SH-SY5Y (cell line): Measurements from ENCODE around the gene STC2.

ENCODE experiments used
- GATA2 ChIP-seq: IDR thresholded peaks from 2 replicates; pipeline ENCODE4 v1.6.1; 2011; ENCODE audit warnings: mild to moderate bottlenecking, low read depth, low read length
- GATA3 ChIP-seq: IDR thresholded peaks from 2 replicates; pipeline ENCODE4 v1.6.1; 2011; ENCODE audit warnings: low read depth, mild to moderate bottlenecking, low read length, moderate library complexity

Gene STC2

GRCh38 chr5:173333925-173334661 is 5.9 kb upstream of the STC2 start:
- TF ChIP-seq GATA3, result no peak
- TF ChIP-seq GATA2, result no peak

DNA sequence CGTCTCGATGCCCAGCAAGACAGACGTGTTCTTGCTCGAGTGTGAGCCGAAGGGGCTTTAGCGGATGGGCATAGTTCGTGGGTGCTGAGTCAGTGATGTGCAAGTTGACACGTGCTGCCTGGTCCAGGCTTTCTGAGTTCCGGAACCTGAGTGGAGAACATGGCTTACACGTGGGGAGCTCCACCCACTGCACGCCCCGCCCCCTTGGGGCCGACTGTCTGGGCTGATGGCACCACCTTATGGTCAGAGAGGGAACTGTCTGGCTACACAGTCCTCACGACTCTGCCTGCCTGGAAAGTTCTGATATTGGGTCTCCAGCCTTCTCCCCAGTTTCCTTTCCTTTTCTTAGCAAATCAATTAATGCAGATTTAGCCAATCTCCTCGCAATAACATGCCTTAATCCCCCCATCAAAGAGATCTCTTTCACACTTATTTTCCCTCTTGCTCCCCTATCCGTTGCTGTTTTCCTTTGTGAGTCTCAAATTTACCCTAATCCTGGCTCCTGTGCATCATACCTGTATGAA is 3.8 kb upstream of the STC2 start:
- TF ChIP-seq GATA3 (no peak), GATA2 (no peak)

GRCh38 chr5:173331287-173331686 is 3.1 kb upstream of the STC2 start:
- TF ChIP-seq GATA2 (no peak), GATA3 (no peak)

- TF ChIP-seq GATA3 (no peak), GATA2 (no peak)
Measured at GRCh38 chr5:173330338-173331206, 2.4 kb upstream of the STC2 start.

- TF ChIP-seq GATA3 (no peak), GATA2 (no peak)
Measured at GRCh38 chr5:173329491-173330337, 1.5 kb upstream of the STC2 start.

DNA sequence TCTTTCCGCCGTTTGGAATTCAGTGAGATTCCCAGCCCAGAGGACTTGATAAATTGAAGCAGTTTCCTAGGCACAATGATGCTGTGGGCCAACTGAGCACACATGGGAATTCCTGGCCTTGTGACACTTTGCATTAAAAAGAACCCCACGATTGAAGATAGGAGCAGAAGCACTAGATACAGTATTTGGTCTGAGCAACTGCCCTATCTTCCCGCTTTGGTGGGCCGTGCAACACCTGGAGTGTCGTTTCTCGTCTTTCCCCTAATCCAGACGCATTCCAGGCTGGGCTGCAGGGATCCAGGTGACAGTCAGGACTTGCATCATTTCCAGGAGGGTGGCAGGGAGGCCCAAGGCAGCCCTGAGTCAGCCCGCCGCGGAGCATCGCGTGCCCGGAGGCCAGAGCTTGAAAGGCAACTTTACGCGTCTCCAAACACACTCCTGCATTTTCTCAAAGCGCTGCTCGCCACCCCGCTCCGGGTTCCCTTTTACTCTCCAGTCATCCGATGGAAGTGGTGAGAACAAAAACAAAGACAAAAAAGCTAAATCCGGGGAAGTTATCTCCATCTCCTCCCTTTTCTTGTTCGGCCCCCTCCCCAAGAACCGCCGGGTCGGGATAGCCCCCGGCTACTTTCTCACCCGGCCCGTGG is 753 bp upstream of the STC2 start:
- no peak for TF ChIP-seq GATA2
- TF ChIP-seq GATA3, result no peak

DNA sequence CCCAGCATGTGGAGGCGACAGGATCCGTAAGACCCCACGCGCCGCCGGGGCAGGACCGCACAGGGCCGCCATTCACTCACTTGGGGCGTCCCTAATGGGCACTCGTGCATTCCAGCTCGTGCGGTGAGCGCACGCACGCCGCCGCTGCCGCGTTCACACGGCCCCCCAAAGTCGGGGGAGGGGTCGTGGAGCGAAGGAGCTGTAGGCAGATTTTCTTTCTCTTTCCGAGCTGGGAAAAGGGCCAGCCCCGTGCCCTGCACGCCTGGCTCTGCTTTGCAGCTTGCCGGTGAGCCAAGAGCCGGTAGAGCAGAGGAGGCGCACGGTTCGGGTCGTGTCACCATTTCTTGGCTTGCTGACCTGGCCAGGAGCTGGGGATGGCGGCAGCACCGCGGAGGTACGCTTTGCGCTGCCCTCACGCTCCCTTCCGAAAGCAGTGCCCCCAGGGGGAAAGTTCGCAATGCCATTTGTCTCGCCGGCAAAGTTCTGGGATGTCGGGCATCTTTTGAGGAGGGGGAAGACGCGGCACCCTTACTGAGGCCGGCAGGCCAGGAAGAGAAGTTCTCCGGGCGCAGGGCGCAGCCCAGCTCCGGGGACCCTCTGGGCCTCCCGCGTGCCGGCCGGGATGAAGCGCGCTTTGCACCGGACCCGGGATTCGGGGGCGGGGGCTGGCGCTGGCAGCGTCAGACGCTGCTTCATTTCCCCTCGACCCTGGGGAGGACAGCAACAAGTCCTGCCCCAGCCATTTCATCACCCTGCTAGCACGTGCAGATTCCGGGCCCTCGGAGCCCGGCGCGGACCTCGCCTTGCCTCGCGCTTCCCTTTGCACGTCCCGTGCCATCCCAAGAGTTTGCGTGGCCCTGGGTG is 898 bp downstream of the STC2 start:
- no peak for TF ChIP-seq GATA3
- no peak for TF ChIP-seq GATA2

GRCh38 chr5:173326501-173326960 is 1.7 kb downstream of the STC2 start:
- no peak for TF ChIP-seq GATA2
- TF ChIP-seq GATA3, result no peak

- TF ChIP-seq GATA2 (no peak), GATA3 (no peak)
Measured at GRCh38 chr5:173325091-173325698, 3.0 kb downstream of the STC2 start.

DNA sequence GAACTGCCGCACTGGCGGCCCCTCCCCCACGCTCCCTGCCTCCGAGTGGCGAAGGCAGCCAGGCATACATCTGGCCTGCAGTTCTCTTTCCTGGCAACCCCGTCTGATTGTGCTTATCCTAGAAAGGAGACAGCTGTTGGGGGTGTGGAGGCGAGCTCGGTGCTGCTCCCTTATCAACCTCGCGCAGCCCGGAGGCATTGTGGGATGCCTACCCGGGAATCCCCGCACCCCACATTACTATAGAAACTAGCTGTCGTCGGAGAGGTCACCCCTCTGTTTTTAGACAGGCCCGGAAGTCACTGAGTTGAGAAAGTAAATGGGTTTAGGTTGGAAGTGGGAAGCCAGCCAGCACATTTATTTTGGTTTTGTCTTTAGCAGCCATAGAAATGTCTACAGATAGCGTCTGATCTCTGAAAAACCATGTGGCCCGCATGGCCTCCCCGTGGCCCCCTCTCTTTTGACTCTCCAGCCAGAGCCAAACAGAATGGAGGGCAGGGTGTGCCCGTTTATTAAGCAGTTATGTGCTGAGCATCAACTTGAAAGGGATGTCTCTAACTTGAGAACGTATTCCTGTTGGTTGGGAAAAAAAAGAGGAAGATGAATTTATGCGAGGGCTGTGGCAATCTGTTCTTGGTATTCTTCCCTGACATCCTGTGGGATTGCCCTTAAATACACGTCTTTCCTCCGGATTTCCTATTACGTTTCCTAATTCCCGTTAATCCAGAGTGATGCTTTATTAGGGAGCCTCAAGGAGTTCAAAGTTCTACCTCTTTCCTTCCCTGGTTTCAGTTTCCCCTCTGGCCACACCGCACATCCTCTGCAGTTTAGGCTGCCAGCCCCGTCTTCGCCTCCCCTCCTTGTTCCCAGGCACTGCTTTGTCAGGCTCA is 3.9 kb downstream of the STC2 start:
- TF ChIP-seq GATA2 (peak; percentile 94), GATA3 (no peak)

DNA sequence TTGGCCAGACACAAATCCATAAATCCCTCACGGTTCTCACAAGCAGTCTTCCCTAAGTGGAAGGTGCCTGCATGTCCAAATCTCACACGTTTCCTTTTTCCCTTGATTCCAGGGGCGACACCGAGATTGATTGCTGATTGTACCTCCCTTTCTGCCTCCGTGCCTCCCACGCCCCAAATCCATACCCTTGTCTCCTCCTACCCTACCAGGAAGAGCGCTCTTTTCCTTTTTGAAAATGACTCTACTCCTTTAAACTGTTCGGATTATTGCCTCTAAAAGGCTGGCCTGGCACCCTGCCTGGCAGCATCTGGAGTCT is 4.5 kb downstream of the STC2 start:
- TF ChIP-seq GATA2 (no peak), GATA3 (no peak)

DNA sequence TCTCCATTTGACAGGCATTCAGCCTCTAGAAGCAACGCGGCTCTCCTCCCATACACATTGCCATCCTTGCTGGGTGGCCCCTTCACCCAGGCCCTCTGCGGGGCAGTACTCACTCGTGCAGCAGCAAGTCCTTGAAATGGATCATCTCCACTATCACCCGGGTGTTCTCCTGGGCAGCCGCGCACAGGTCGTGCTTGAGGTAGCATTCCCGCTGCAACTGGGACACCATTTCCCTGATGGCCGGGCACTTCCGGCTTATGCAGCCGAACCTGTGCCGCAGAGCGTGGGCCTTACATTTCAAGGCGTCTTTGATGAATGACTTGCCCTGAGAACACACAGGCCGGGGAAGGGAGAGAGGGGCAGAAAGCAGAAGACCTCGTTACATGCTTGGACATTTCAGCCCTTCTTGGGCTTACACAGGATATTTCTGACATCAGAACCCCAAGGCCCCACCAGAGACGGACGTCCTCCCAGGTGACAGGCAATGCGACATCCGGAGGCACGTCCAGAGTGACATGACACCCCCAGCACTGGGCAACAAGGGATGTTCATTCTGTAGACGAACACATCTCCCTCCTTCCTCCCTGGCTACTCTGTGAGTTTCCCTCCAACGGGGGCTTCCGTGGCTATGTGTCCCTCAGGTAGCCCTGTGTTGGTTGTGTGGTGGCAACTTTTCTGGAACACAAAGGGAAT is 5.0 kb downstream of the STC2 start:
- no peak for TF ChIP-seq GATA3
- no peak for TF ChIP-seq GATA2
